Measurements from ENCODE around the gene ANKIB1.

DNA sequence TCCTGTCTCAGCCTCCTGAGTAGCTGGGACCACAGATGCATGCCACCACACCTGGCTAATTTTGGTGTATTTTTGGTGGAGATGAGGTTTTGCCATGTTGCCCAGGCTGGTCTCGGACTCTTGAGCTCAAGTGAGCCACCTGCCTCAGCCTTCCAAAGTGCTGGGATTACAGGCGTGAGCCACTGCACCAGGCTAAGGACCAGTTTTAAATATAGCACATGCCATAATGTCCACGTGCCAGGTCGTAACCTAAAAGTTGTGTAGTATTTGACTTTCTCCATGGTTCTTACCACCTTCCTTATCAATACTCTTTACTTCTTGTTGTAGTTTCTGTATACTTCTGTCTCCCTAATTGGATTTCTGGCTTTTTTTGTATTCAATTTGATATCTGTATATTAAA lies 13.3 kb downstream of the ANKIB1 start:
- TF ChIP-seq, protein P1, sequence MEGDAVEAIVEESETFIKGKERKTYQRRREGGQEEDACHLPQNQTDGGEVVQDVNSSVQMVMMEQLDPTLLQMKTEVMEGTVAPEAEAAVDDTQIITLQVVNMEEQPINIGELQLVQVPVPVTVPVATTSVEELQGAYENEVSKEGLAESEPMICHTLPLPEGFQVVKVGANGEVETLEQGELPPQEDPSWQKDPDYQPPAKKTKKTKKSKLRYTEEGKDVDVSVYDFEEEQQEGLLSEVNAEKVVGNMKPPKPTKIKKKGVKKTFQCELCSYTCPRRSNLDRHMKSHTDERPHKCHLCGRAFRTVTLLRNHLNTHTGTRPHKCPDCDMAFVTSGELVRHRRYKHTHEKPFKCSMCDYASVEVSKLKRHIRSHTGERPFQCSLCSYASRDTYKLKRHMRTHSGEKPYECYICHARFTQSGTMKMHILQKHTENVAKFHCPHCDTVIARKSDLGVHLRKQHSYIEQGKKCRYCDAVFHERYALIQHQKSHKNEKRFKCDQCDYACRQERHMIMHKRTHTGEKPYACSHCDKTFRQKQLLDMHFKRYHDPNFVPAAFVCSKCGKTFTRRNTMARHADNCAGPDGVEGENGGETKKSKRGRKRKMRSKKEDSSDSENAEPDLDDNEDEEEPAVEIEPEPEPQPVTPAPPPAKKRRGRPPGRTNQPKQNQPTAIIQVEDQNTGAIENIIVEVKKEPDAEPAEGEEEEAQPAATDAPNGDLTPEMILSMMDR (IDR thresholded peaks at IDR 0.05): no peak
- no peak for TF ChIP-seq EZH2 (IDR thresholded peaks at IDR 0.05)
- no peak for TF ChIP-seq EZH2phosphoT487 (IDR thresholded peaks at IDR 0.05)

All from neural progenitor cell (in vitro differentiated cells).